ENCODE data around the gene GTF2H2.
"Not testable (repeated sequence)": the region's sequence is repeated elsewhere in the genome, so short reads cannot be mapped to it uniquely, and the experiment has no call there.

Gene GTF2H2

DNA sequence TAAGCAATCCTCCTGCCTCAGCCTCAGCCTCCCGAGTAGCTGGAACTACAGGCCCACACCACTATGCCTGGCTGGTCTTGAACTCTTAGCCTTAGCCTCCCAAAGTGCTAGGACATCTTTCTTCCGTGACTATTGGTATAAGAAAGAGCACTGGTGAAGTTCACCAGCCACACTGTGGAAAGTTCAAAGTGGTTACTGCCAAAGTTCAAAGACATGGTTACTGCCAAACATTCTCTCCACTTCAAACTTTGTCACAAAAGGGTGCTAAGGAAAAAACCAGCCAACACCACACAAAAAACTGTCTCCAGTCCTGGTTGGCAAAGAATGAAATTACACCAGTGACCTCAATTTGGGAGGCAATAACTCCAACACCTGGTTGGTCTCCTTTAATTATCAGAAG, 14.9 kb upstream of the GTF2H2 start:
- H3K9me3 ChIP-seq (ENCODE audit: control insufficient read depth, low read length); H3K27me3 ChIP-seq (ENCODE audit: control insufficient read depth, insufficient read depth, low read length, poor library complexity, severe bottlenecking); H3K4me3 ChIP-seq (ENCODE audit: insufficient read depth, low read depth, low read length); H3K27ac ChIP-seq (ENCODE audit: insufficient read depth, low read depth, low read length, poor library complexity, severe bottlenecking); H3K36me3 ChIP-seq (ENCODE audit: control insufficient read depth, insufficient read depth, low read length); H3K4me1 ChIP-seq (ENCODE audit: control insufficient read depth, insufficient read depth, low read length): not testable (repeated sequence)
- WGBS, 2 experiments: no CpG with 5 or more reads among the region's 2 CpGs

- no CpG with 5 or more reads among the region's 1 CpG for WGBS, 2 experiments
- H3K4me3 ChIP-seq (ENCODE audit: insufficient read depth, low read depth, low read length); H3K36me3 ChIP-seq (ENCODE audit: control insufficient read depth, insufficient read depth, low read length); H3K27ac ChIP-seq (ENCODE audit: insufficient read depth, low read depth, low read length, poor library complexity, severe bottlenecking); H3K9me3 ChIP-seq (ENCODE audit: control insufficient read depth, low read length); H3K4me1 ChIP-seq (ENCODE audit: control insufficient read depth, insufficient read depth, low read length); H3K27me3 ChIP-seq (ENCODE audit: control insufficient read depth, insufficient read depth, low read length, poor library complexity, severe bottlenecking): not testable (repeated sequence)
Observed at GRCh38 chr5:71061322-71061721, 6.2 kb downstream of the GTF2H2 start.

DNA sequence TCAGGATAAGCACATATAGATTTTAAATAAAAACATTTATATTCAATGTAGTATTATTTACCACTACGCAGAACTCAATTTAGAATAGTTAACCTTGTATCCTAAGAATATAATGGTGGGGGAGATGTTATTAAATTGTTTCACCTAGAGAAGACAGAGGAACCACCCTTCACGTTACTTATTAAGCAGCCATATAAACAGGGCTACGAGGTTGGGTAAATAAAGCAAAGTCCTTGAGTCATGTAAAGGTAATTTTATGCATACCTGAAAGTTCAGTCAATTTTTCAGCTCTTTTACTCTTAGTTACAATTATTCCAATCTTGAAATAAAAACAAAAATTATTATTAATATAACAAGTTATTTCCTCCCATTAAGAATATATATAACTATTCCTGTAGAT, 8.1 kb downstream of the GTF2H2 start:
- not testable (repeated sequence) for H3K4me1 ChIP-seq (ENCODE audit: control insufficient read depth, insufficient read depth, low read length); H3K36me3 ChIP-seq (ENCODE audit: control insufficient read depth, insufficient read depth, low read length); H3K9me3 ChIP-seq (ENCODE audit: control insufficient read depth, low read length); H3K27ac ChIP-seq (ENCODE audit: insufficient read depth, low read depth, low read length, poor library complexity, severe bottlenecking); H3K4me3 ChIP-seq (ENCODE audit: insufficient read depth, low read depth, low read length); H3K27me3 ChIP-seq (ENCODE audit: control insufficient read depth, insufficient read depth, low read length, poor library complexity, severe bottlenecking)
- no CpG with 5 or more reads among the region's 3 CpGs for whole genome bisulfite sequencing, 2 experiments

DNA sequence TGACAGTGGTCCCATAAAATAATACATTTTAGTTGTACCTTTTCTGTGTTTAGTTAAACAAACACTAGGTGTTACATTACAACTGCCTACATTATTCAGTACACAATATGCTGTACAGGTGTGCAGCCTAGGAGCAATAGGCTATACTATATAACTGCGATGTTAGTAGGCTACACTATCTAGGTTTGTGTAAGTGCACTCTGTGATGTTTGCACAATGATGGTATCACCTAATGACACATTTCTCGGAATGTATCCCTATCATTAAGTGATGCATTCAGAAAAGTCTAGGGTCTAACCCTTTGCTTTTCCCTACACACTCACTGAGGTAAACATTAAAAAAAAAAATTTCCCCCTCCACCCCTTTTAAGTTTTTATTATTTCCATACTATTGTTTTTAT, 22.7 kb downstream of the GTF2H2 start:
- WGBS, 2 experiments: 100% methylated on average over 1 of the region's 2 CpGs; no CpG with 5 or more reads in 1 of the 2 experiments

GRCh38 chr5:71044128-71044527, 23.3 kb downstream of the GTF2H2 start:
- H3K27me3 ChIP-seq (ENCODE audit: control insufficient read depth, insufficient read depth, low read length, poor library complexity, severe bottlenecking); H3K4me1 ChIP-seq (ENCODE audit: control insufficient read depth, insufficient read depth, low read length); H3K36me3 ChIP-seq (ENCODE audit: control insufficient read depth, insufficient read depth, low read length); H3K4me3 ChIP-seq (ENCODE audit: insufficient read depth, low read depth, low read length); H3K9me3 ChIP-seq (ENCODE audit: control insufficient read depth, low read length); H3K27ac ChIP-seq (ENCODE audit: insufficient read depth, low read depth, low read length, poor library complexity, severe bottlenecking): not testable (repeated sequence)
- no CpG with 5 or more reads among the region's 2 CpGs for WGBS, 2 experiments

More for the DNA sequence above, 22.7 kb downstream of the GTF2H2 start:
- H3K4me1 ChIP-seq (ENCODE audit: control insufficient read depth, insufficient read depth, low read length); H3K27ac ChIP-seq (ENCODE audit: insufficient read depth, low read depth, low read length, poor library complexity, severe bottlenecking); H3K4me3 ChIP-seq (ENCODE audit: insufficient read depth, low read depth, low read length); H3K36me3 ChIP-seq (ENCODE audit: control insufficient read depth, insufficient read depth, low read length); H3K27me3 ChIP-seq (ENCODE audit: control insufficient read depth, insufficient read depth, low read length, poor library complexity, severe bottlenecking); H3K9me3 ChIP-seq (ENCODE audit: control insufficient read depth, low read length): not testable (repeated sequence)

- no CpG with 5 or more reads among the region's 7 CpGs for WGBS, 2 experiments
- H3K4me1 ChIP-seq (ENCODE audit: control insufficient read depth, insufficient read depth, low read length); H3K27me3 ChIP-seq (ENCODE audit: control insufficient read depth, insufficient read depth, low read length, poor library complexity, severe bottlenecking); H3K9me3 ChIP-seq (ENCODE audit: control insufficient read depth, low read length); H3K4me3 ChIP-seq (ENCODE audit: insufficient read depth, low read depth, low read length); H3K27ac ChIP-seq (ENCODE audit: insufficient read depth, low read depth, low read length, poor library complexity, severe bottlenecking); H3K36me3 ChIP-seq (ENCODE audit: control insufficient read depth, insufficient read depth, low read length): not testable (repeated sequence)
Observed at GRCh38 chr5:71031046-71031776, 36.3 kb downstream of the GTF2H2 start.

DNA sequence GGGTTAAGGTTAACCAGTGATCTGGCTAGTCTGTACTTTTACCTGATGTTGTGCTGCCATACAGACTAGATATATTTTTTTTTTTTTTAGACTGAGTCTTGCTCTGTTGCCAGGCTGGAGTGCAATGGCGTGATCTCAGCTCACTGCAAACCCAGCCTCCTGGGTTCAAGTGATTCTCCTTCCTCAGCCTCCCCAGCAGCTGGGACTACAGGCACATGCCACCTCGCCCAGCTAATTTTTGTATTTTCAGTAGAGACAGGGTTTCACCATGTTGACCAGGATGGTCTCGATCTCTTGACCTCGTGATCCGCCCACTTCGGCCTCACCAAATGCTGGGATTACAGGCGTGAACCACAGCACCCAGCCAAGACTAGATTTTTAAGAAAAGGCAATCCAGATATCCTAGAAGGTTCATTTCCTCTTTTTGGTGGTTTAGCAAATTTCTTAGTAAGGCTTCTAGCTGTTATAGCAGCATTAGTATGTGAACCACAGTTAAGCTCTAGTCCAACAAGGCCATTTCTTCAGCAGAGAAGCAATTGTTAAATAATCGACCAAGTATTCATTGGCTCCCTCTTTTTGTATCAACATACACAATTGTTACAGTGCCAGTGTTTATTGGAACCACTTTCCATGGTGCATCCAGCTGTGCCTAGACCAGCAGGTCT, 42.1 kb downstream of the GTF2H2 start, which contains the start of gene NAIP:
Gene NAIP (minus strand): TSS at position 51 of the 665 bp plus-strand sequence. CDS start 12,424 bp downstream, outside the sequence.
- not testable (repeated sequence) for H3K27me3 ChIP-seq (ENCODE audit: control insufficient read depth, insufficient read depth, low read length, poor library complexity, severe bottlenecking); H3K9me3 ChIP-seq (ENCODE audit: control insufficient read depth, low read length); H3K4me1 ChIP-seq (ENCODE audit: control insufficient read depth, insufficient read depth, low read length); H3K4me3 ChIP-seq (ENCODE audit: insufficient read depth, low read depth, low read length); H3K36me3 ChIP-seq (ENCODE audit: control insufficient read depth, insufficient read depth, low read length); H3K27ac ChIP-seq (ENCODE audit: insufficient read depth, low read depth, low read length, poor library complexity, severe bottlenecking)
- WGBS, 2 experiments: no CpG with 5 or more reads among the region's 8 CpGs

DNA sequence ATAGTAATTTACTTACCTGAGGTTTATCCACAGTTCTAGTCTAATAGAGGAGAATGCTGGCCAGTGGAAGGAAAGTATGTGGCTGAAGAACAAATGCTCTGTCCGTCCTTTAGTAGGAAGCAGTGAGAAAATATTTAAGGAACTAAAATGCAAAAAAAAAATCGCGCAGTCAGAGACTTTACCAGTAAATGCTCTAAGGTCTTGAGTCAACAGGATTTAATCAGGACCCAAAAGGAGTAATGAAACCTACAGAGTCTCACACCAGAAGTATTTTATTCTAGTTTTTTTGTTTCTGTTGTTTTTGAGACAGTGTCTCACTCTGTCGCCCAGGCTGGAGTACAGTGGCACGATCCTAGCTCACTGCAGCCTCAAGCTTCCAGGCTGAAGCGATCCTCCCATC, 46.8 kb downstream of the GTF2H2 start:
- not testable (repeated sequence) for H3K27me3 ChIP-seq (ENCODE audit: control insufficient read depth, insufficient read depth, low read length, poor library complexity, severe bottlenecking); H3K9me3 ChIP-seq (ENCODE audit: control insufficient read depth, low read length); H3K4me3 ChIP-seq (ENCODE audit: insufficient read depth, low read depth, low read length); H3K36me3 ChIP-seq (ENCODE audit: control insufficient read depth, insufficient read depth, low read length); H3K27ac ChIP-seq (ENCODE audit: insufficient read depth, low read depth, low read length, poor library complexity, severe bottlenecking); H3K4me1 ChIP-seq (ENCODE audit: control insufficient read depth, insufficient read depth, low read length)
- no CpG with 5 or more reads among the region's 6 CpGs for WGBS, 2 experiments

DNA sequence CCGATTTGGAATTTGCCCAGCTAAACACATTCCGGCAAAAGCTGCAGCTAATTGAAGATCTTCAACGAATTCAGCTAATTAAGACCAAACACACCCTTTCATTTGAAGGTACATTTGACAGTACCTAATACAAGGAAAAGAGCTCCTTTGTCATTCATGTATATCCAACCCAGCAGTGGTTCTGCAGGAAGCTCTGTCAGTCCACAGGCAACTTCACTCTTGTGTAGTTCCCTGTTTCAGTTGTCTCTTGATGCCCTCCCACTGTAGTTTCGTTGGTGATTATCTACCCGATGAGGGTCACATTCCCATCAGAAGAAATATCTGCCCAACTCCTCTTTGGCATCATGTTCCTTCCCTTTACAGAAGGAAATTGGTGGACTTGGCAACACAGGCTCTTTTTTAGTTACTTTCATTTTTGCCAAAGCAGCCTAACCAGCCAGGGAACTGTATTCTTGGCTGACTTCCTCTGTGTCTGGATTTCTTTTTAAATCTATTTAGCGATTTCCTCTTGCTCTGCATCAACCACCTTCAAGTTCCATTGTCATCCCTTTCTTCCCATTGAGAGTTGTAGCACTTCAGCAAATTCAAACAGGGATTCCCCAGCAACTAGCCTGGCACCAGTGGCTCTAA, 49.0 kb downstream of the GTF2H2 start:
- not testable (repeated sequence) for H3K4me3 ChIP-seq (ENCODE audit: insufficient read depth, low read depth, low read length); H3K27me3 ChIP-seq (ENCODE audit: control insufficient read depth, insufficient read depth, low read length, poor library complexity, severe bottlenecking); H3K27ac ChIP-seq (ENCODE audit: insufficient read depth, low read depth, low read length, poor library complexity, severe bottlenecking); H3K4me1 ChIP-seq (ENCODE audit: control insufficient read depth, insufficient read depth, low read length); H3K36me3 ChIP-seq (ENCODE audit: control insufficient read depth, insufficient read depth, low read length); H3K9me3 ChIP-seq (ENCODE audit: control insufficient read depth, low read length)
- WGBS, 2 experiments: no CpG with 5 or more reads among the region's 6 CpGs

- H3K36me3 ChIP-seq (ENCODE audit: control insufficient read depth, insufficient read depth, low read length): no peaks in the 10 kb centered on the region
- no peak overlapping the region for H3K4me3 ChIP-seq (ENCODE audit: insufficient read depth, low read depth, low read length)
- no peaks in the 10 kb centered on the region for H3K4me1 ChIP-seq (ENCODE audit: control insufficient read depth, insufficient read depth, low read length)
- no peaks in the 10 kb centered on the region for H3K27me3 ChIP-seq (ENCODE audit: control insufficient read depth, insufficient read depth, low read length, poor library complexity, severe bottlenecking)
- WGBS, 2 experiments: 95 to 96% methylated on average over 8 of the region's 8 CpGs
- H3K9me3 ChIP-seq (ENCODE audit: control insufficient read depth, low read length): no peaks in the 10 kb centered on the region
- H3K27ac ChIP-seq (ENCODE audit: insufficient read depth, low read depth, low read length, poor library complexity, severe bottlenecking): no peak overlapping the region
Observed at GRCh38 chr5:71014176-71014575, 53.3 kb downstream of the GTF2H2 start.
